Spleen (tissue), 11 donors: ENCODE data around the gene FHIT. TPM values are rescaled to one million over a fixed set of nuclear protein-coding genes. Genes with fewer than 3 reads are reported as not detected.

ENCODE experiments used
- DNase-seq: peaks from one replicate; pipeline ENCODE4 v3.0.0-alpha.2; 2020
- H3K27ac ChIP-seq, 8 donors: fragments of 200-600 bp; sonication (generic) in 7 of 8; 1 replicate in 4 of 8; 2 replicates in 4 of 8; pipeline versions ENCODE4 v1.5.0 to v1.8.0; 2016 to 2021; ENCODE audit warnings: inconsistent platforms in 4 of 8, mild to moderate bottlenecking in 4 of 8, moderate library complexity in 1 of 8
- H3K27me3 ChIP-seq, 7 donors: fragments of 200-600 bp; sonication (generic) in 6 of 7; replicated peaks in 1 of 7; 1 replicate in 4 of 7; 2 replicates in 3 of 7; pipeline versions ENCODE4 v1.5.0 to v1.8.0; 2016 to 2021; ENCODE audit warnings: inconsistent platforms in 3 of 7, mild to moderate bottlenecking in 1 of 7
- H3K36me3 ChIP-seq, 6 donors: fragments of 200-600 bp; sonication (generic) in 5 of 6; 1 replicate in 4 of 6; 2 replicates in 2 of 6; pipeline versions ENCODE4 v1.5.0 to v1.8.0; 2016 to 2021; ENCODE audit warnings: inconsistent platforms in 2 of 6
- H3K4me1 ChIP-seq, 6 donors: fragments of 200-600 bp; sonication (generic) in 5 of 6; 1 replicate in 3 of 6; 2 replicates in 3 of 6; pipeline versions ENCODE4 v1.5.0 to v1.8.0; 2016 to 2021; ENCODE audit warnings: inconsistent platforms in 3 of 6
- H3K4me3 ChIP-seq, 8 donors: fragments of 200-600 bp; sonication (generic) in 7 of 8; 1 replicate in 4 of 8; 2 replicates in 4 of 8; pipeline versions ENCODE4 v1.5.0 to v1.8.0; 2016 to 2021; ENCODE audit warnings: inconsistent platforms in 4 of 8, mild to moderate bottlenecking in 4 of 8, moderate library complexity in 2 of 8
- H3K9me3 ChIP-seq, 8 donors: fragments of 200-600 bp; sonication (generic) in 7 of 8; 1 replicate in 4 of 8; 2 replicates in 4 of 8; pipeline versions ENCODE4 v1.5.0 to v1.8.0; 2016 to 2021; ENCODE audit warnings: inconsistent platforms in 4 of 8
- POLR2A ChIP-seq, 3 donors: fragments of 450-650 bp; IDR thresholded peaks; one replicate each; pipeline ENCODE4 v1.5.1; 2017; ENCODE audit warnings: antibody characterized with exemption in 3 of 3, mild to moderate bottlenecking in 1 of 3
- POLR2AphosphoS5 ChIP-seq, 3 donors: sonication (generic); formaldehyde crosslinking; IDR thresholded peaks; one replicate each; pipeline ENCODE4 v1.5.1; 2017; ENCODE audit warnings: antibody characterized with exemption in 3 of 3
- WGBS, 5 donors: extraction: QIAGEN DNeasy Blood & Tissue Kit in 3 of 5; methylation state at CpG; one replicate each; pipeline versions ENCODE4 v1.1.5 to v1.1.7; 2013 to 2018; 5-methylcytosine and 5-hydroxymethylcytosine counted together
- intact Hi-C: fragments of 100-400 bp; cut with DNase I; formaldehyde crosslinking; loops from one replicate; pipeline ENCODE4 v1.15.0; 2023; ENCODE audit warnings: low total_unique reads
- polyA plus RNA-seq, 3 donors: library from polyadenylated mRNA; stranded (reverse); fragments of 200-250 nt; gene quantifications; one replicate each; pipeline ENCODE4 v1.2.1, GENCODE V29; 2013
- total RNA-seq, 7 donors: library from RNA; depleted of rRNA in 3 of 7; stranded (reverse); fragments of >200 nt in 3 of 7; fragmentation: NEBNext Ultra II Directional in 4 of 7; extraction: Animal tissue kit (Norgen Biotek cat#: 25700) in 4 of 7; gene quantifications; one replicate each; pipeline versions ENCODE4 v1.1.0 to v1.2.1, GENCODE V29; 2016 to 2021
- TF ChIP-seq, protein P1 (sequence below), 11 experiments: fragments of 200-600 bp in 7 of 11; fragments of 450-650 bp in 4 of 11; sonication (generic) in 4 of 11; IDR thresholded peaks in 8 of 11; conservative IDR thresholded peaks in 3 of 11; 1 replicate in 7 of 11; 2 replicates in 4 of 11; pipeline versions ENCODE4 v1.4.0 to v1.8.0; 2016 to 2021; ENCODE audit warnings: antibody characterized with exemption in 11 of 11, inconsistent platforms in 4 of 11, mild to moderate bottlenecking in 1 of 11
- donor health status: healthy with polysubstance abuse.
- donor health status: DM: no; HTN: no; CAD: no; lungs with moderate emphysema.
- donor health status: DM: no; HTN: no; CAD: no.
- donor health status: Bipolar disorder and iron deficiency.
- donor health status: healthy.
- donor health status: DM: no; HTN: no; CAD: no.
- donor health status: DM: yes; HTN: yes; CAD: no.

The FHIT gene
- total and polyA plus RNA-seq, 10 donors, result 4.1 to 23.1 (median 12.2) TPM

DNA sequence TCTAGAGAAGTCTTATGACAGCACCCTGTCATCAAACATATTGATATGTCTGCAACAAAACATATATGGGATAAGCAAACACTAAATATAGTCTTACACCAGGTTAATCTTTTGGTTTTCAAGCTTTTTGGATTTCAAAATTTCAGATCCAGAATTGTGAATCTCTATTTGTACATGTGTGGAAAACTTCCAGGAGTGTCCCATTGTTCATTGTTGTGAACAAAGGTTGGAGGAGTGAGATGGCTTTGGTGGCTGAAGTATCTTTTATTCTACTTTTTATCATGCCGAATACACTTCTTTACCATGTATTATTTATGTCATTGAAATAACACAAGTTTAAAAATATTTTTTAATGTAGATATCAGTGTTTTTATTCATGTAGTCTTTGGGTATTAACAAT, 5.9 kb upstream of the FHIT start:
- Histone ChIP-seq H3K27ac (no peak overlapping the region), H3K36me3 (no peaks in the 10 kb centered on the region), H3K4me3 (no peak overlapping the region), H3K4me1 (peaks cover 0 to 7% (median 2%) of the 10 kb centered on the region in 6 donors), H3K9me3 (peaks cover 0 to 11% (median 0%) of the 10 kb centered on the region in 8 donors), H3K27me3 (no peaks in the 10 kb centered on the region)
- TF ChIP-seq, protein P1, sequence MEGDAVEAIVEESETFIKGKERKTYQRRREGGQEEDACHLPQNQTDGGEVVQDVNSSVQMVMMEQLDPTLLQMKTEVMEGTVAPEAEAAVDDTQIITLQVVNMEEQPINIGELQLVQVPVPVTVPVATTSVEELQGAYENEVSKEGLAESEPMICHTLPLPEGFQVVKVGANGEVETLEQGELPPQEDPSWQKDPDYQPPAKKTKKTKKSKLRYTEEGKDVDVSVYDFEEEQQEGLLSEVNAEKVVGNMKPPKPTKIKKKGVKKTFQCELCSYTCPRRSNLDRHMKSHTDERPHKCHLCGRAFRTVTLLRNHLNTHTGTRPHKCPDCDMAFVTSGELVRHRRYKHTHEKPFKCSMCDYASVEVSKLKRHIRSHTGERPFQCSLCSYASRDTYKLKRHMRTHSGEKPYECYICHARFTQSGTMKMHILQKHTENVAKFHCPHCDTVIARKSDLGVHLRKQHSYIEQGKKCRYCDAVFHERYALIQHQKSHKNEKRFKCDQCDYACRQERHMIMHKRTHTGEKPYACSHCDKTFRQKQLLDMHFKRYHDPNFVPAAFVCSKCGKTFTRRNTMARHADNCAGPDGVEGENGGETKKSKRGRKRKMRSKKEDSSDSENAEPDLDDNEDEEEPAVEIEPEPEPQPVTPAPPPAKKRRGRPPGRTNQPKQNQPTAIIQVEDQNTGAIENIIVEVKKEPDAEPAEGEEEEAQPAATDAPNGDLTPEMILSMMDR (IDR thresholded peaks at IDR 0.05 in 8 of 11, conservative IDR thresholded peaks at IDR 0.05 in 3 of 11), result no peak
- no peak for TF ChIP-seq POLR2A (IDR thresholded peaks at IDR 0.05)
- TF ChIP-seq POLR2AphosphoS5 (IDR thresholded peaks at IDR 0.05), result no peak
- intact Hi-C loops, result no loop called here
- DNase-seq, result no peak
- 85 to 98% (median 88%) methylated on average over 1 of the region's 1 CpG for WGBS, 5 donors

DNA sequence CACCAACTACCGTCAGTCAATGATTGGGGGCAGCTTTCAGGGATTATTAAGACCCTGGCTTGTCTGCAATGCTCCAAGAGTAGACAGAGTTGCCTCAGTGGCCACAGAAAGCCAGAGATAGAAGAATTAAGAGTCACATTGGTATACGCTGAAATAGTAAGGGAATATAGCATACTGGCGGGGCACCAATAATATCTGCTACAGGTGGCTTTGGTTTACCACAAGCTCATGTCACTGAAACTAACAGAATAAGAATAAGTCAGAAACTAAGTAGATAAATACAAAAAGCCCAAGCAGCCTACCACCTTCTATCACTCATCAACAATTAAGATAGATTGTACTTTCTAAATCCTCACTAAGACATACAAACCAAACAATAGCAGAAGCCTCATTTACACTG, 2.5 kb upstream of the FHIT start:
- intact Hi-C loops, result no loop called here
- TF ChIP-seq POLR2A (IDR thresholded peaks at IDR 0.05) (no peak), POLR2AphosphoS5 (IDR thresholded peaks at IDR 0.05) (no peak)
- TF ChIP-seq, protein P1 (IDR thresholded peaks at IDR 0.05 in 8 of 11, conservative IDR thresholded peaks at IDR 0.05 in 3 of 11), result no peak
- no peaks in the 10 kb centered on the region for H3K27me3 ChIP-seq
- no peak for DNase-seq
- no peak overlapping the region for H3K4me3 ChIP-seq
- 89 to 97% (median 95%) methylated on average over 3 of the region's 3 CpGs for WGBS, 5 donors
- H3K36me3 ChIP-seq, result no peaks in the 10 kb centered on the region
- no peaks in the 10 kb centered on the region for H3K9me3 ChIP-seq
- H3K4me1 ChIP-seq, result peaks cover 5 to 28% (median 17%) of the 10 kb centered on the region in 6 donors
- no peak overlapping the region for H3K27ac ChIP-seq

DNA sequence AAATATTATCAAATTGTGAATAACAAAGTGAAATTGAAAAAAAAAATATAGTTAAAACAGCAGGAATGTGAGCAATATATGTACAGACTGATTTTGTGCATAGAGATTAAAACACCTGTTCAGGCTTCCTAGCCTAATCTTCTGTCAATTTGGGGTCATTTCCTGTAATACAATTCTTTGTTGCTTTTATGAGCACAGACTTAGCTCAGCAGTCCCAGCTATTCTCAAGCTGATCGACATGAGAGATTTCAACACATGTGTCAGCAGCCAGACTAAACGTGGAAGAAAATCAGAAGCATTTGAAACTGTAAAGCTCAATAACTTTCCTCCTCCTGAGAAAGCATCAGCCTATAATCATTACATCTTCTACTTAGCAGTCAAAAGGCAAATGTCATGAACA, 1.6 kb upstream of the FHIT start:
- Histone ChIP-seq H3K4me1 (peaks cover 5 to 28% (median 17%) of the 10 kb centered on the region in 6 donors), H3K9me3 (no peaks in the 10 kb centered on the region), H3K27me3 (no peaks in the 10 kb centered on the region), H3K36me3 (no peaks in the 10 kb centered on the region), H3K4me3 (no peak overlapping the region), H3K27ac (no peak overlapping the region)
- 46 to 72% (median 57%) methylated on average over 2 of the region's 2 CpGs for WGBS, 5 donors
- intact Hi-C loops, result no loop called here
- no peak for DNase-seq
- no peak for TF ChIP-seq POLR2A (IDR thresholded peaks at IDR 0.05)
- TF ChIP-seq POLR2AphosphoS5 (IDR thresholded peaks at IDR 0.05), result no peak
- TF ChIP-seq, protein P1 (IDR thresholded peaks at IDR 0.05 in 8 of 11, conservative IDR thresholded peaks at IDR 0.05 in 3 of 11), result no peak

DNA sequence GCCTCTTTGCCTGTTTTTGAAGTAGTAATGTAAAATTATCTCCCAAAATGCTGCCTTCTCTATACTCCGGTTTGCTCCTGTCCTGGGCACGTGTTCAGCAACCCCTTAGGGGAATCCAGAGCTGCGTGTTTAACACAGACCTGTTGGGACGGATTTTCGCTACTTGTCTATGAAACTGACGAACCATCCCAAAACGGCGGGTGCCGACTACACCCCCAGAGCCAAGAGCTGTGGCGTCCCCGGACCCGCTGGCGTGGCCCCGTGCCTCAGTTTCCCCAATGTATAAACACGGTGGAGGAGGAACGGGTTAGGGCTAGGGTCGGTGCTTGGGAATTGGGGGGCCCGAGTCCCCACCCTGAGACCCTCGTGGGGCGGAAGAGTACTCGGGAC, 473 bp downstream of the FHIT start:
- Histone ChIP-seq H3K27ac (peak overlapping the region; percentile 71 to 85 (median 76)), H3K36me3 (no peaks in the 10 kb centered on the region), H3K27me3 (no peaks in the 10 kb centered on the region), H3K4me1 (peaks cover 5 to 28% (median 17%) of the 10 kb centered on the region in 6 donors), H3K4me3 (peak overlapping the region; percentile 52 to 86 (median 63)), H3K9me3 (no peaks in the 10 kb centered on the region)
- TF ChIP-seq POLR2A (IDR thresholded peaks at IDR 0.05) (no peak), POLR2AphosphoS5 (IDR thresholded peaks at IDR 0.05) (no peak)
- TF ChIP-seq, protein P1 (IDR thresholded peaks at IDR 0.05 in 8 of 11, conservative IDR thresholded peaks at IDR 0.05 in 3 of 11), result no peak
- WGBS, 5 donors, result 5 to 18% (median 10%) methylated on average over 5 to 21 of the region's 21 CpGs
- intact Hi-C loops, result no loop called here
- DNase-seq, result no peak
